ENCODE data around the gene TUSC2.
"Not testable (repeated sequence)": the region's sequence is repeated elsewhere in the genome, so short reads cannot be mapped to it uniquely, and the experiment has no call there.

Gene TUSC2

GRCh38 chr3:50293079-50293801 lies 34.8 kb downstream of the TUSC2 start:
- no peak for DNase-seq

GRCh38 chr3:50292159-50293078 lies 35.6 kb downstream of the TUSC2 start, which contains the start of gene IFRD2:
IFRD2 (minus strand) TSS chr3:50292429; CDS start chr3:50292274, 155 bp downstream.
- DNase-seq: peak; percentile 78 to 96

GRCh38 chr3:50290161-50290641 lies 37.8 kb downstream of the TUSC2 start:
- DNase-seq: no peak

GRCh38 chr3:50289130-50289529 lies 38.9 kb downstream of the TUSC2 start:
- no peak for DNase-seq

- no peak for DNase-seq
Observed at GRCh38 chr3:50288387-50289007, 39.5 kb downstream of the TUSC2 start.

- no peak for DNase-seq
Observed at GRCh38 chr3:50287262-50287661, 40.8 kb downstream of the TUSC2 start.

- DNase-seq: no peak
Observed at GRCh38 chr3:50286322-50287227, 41.4 kb downstream of the TUSC2 start.

GRCh38 chr3:50284121-50284520 lies 43.9 kb downstream of the TUSC2 start:
- DNase-seq: not testable (repeated sequence)

- no peak for DNase-seq
Observed at GRCh38 chr3:50279255-50280016, 48.6 kb downstream of the TUSC2 start.

GRCh38 chr3:50278880-50279224 lies 49.2 kb downstream of the TUSC2 start, which contains the start of gene LSMEM2:
LSMEM2 (plus strand) TSS chr3:50279087; CDS start chr3:50279114, 27 bp downstream.
- no peak for DNase-seq

- DNase-seq: no peak
Observed at GRCh38 chr3:50278123-50278879, 49.7 kb downstream of the TUSC2 start.

- no peak for DNase-seq
Observed at GRCh38 chr3:50276762-50277101, 51.3 kb downstream of the TUSC2 start.

GRCh38 chr3:50275996-50276761 lies 51.8 kb downstream of the TUSC2 start:
- no peak for DNase-seq

- DNase-seq: no peak
Observed at GRCh38 chr3:50275141-50275995, 52.7 kb downstream of the TUSC2 start.
